Naive thymus-derived CD8-positive, alpha-beta T cell (primary cell): ENCODE results near the gene CIB1. TPM values are rescaled to one million over a fixed set of nuclear protein-coding genes. Genes with fewer than 3 reads are reported as not detected.

ENCODE experiments used
- ATAC-seq, 2 donors: fragments of 150-1000 bp; cut with Tn5 transposase in 1 of 2; sonication (Bioruptor Pico), chemical (Tn5 transposase) in 1 of 2; 1 replicate in 1 of 2; 2 replicates in 1 of 2; pipeline ENCODE4 v1.10.0; 2021; ENCODE audit warnings: mild to moderate bottlenecking in 2 of 2, moderate library complexity in 2 of 2
- POLR2A ChIA-PET: fragments of 350-600 bp; sonication (Branson Sonifier 250); formaldehyde crosslinking; loops from one replicate; lab custom pipeline; 2021; ENCODE audit warnings: antibody characterized with exemption; lab: Charles Lee
- DNase-seq, 10 donors: peaks; one replicate each; pipeline versions ENCODE4 v3.0.0 to v3.0.0-alpha.2; 2020 to 2022
- H3K27ac Mint-ChIP-seq, 10 donors: one replicate each; pipeline ENCODE4 v1.8.0; 2020 to 2022; ENCODE audit warnings: mild to moderate bottlenecking in 10 of 10, mixed read lengths in 10 of 10, moderate library complexity in 4 of 10, inconsistent platforms in 1 of 10
- H3K27me3 Mint-ChIP-seq, 5 donors: one replicate each; pipeline ENCODE4 v1.8.0; 2021 to 2022; ENCODE audit warnings: mixed read lengths in 5 of 5
- H3K36me3 Mint-ChIP-seq, 3 donors: one replicate each; pipeline ENCODE4 v1.8.0; 2020 to 2022; ENCODE audit warnings: mixed read lengths in 3 of 3, mild to moderate bottlenecking in 2 of 3, inconsistent platforms in 1 of 3
- H3K4me1 Mint-ChIP-seq, 4 donors: one replicate each; pipeline ENCODE4 v1.8.0; 2021 to 2022; ENCODE audit warnings: mixed read lengths in 4 of 4
- H3K4me3 Mint-ChIP-seq, 10 donors: one replicate each; pipeline ENCODE4 v1.8.0; 2020 to 2022; ENCODE audit warnings: mild to moderate bottlenecking in 10 of 10, mixed read lengths in 10 of 10, moderate library complexity in 6 of 10, inconsistent platforms in 1 of 10
- H3K9me3 Mint-ChIP-seq, 9 donors: one replicate each; pipeline ENCODE4 v1.8.0; 2020 to 2022; ENCODE audit warnings: mixed read lengths in 9 of 9, mild to moderate bottlenecking in 3 of 9, inconsistent platforms in 1 of 9, moderate library complexity in 1 of 9
- polyA plus RNA-seq, 3 donors: library from polyadenylated mRNA; unstranded; fragments of 300-500 nt; fragmentation: Illumina TruSeq; gene quantifications; one replicate each; pipeline ENCODE4 v1.2.3, GENCODE V29; 2021
- total RNA-seq, 8 experiments: library from RNA in 2 of 8; stranded (reverse) in 2 of 8; gene quantifications; one replicate each; pipeline ENCODE4 v1.2.3 and lab custom pipeline; 2021 to 2026

CIB1 gene
- total and polyA plus RNA-seq, 5 experiments from 2014 or later = 110 to 246 (median 232) TPM

DNA sequence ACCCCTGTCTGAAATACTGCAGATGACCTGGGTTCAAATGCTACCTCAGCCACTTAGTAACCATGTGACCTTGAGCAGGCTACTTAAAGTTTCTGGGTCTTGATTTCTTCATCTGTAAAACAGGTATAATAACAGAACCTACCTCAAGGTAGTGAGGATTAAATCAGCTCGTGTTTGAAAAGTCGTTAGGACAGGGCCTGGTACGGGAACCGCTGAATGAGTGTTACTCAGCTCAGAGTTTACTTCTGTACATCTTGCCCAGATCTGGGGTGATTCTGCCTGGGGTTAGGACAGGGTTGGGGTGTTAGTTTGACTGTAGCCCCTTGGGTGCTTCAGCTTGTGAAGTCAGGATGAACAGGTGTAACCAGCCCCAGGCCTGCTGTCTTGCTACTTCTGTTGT is 30.8 kb downstream of the CIB1 start:
- POLR2A ChIA-PET = interaction anchor here (0.9 to 5.5 kb wide), 3 partner anchors 11 to 29 kb away, joined by 3 to 84 read pairs (median 36); partner anchors contain the start of genes CIB1 and GDPGP1
- Mint-ChIP-seq H3K4me3 (peak overlapping the region; percentile 82 to 94 (median 89)), H3K4me1 (peaks cover 8 to 55% (median 25%) of the 10 kb centered on the region in 4 donors), H3K9me3 (no peaks in the 10 kb centered on the region), H3K36me3 (no peaks in the 10 kb centered on the region), H3K27ac (peak overlapping the region in 9 of 10 donors; percentile 35 to 92 (median 82)), H3K27me3 (no peaks in the 10 kb centered on the region)
- DNase-seq (no peak), ATAC-seq (no peak)

DNA sequence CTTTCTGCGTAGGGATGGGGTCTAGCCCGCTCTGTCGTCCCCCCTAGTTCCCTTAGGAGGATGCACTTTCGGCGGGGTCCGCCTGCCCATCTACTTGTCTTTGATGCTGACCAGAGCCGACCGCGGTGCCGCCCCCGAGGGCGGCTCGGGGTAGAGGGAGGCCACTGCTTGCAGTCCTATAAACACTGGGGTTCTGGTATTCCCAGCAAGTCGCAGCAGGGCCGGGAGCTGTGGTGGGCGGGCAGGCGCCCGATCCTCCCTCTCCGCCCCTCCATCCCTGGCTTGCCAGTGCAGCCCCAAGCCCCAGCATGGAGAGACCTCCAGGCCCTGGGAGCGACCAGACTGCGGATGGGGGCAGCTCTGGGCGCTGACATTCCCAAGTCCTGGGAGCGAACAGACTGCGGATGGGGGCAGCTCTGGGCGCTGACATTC is 31.8 kb downstream of the CIB1 start:
- H3K27ac Mint-ChIP-seq = peak overlapping the region in 8 of 10 donors; percentile 56 to 92 (median 74)
- no peak for DNase-seq

GRCh38 chr15:90201130-90201943 is 32.4 kb downstream of the CIB1 start, which contains the start of gene SEMA4B:
Gene SEMA4B (plus strand): TSS chr15:90201330. CDS start chr15:90201579, 249 bp downstream.
- Mint-ChIP-seq H3K27ac (peak within 1 kb of the TSS; percentile 84 to 92 (median 90)), H3K9me3 (no peaks in the 10 kb centered on the region), H3K4me3 (peak within 1 kb of the TSS; percentile 82 to 94 (median 88)), H3K4me1 (peaks cover 8 to 55% (median 22%) of the 10 kb centered on the region in 4 donors), H3K36me3 (no peaks in the 10 kb centered on the region), H3K27me3 (no peaks in the 10 kb centered on the region)
- peak; percentile 52 to 81 (median 71) for DNase-seq
- POLR2A ChIA-PET = interaction anchor here (0.5 to 5.5 kb wide), 14 partner anchors 9 to 355 kb away, joined by 3 to 84 read pairs (median 4); partner anchors contain the start of genes CIB1, GDPGP1, IDH2 and NGRN
- ATAC-seq = peak; percentile 90 to 93

More for the DNA sequence above, 31.8 kb downstream of the CIB1 start:
- ATAC-seq = no peak
- peak overlapping the region; percentile 81 to 94 (median 88) for H3K4me3 Mint-ChIP-seq
- POLR2A ChIA-PET = interaction anchor here (0.6 to 5.5 kb wide), 8 partner anchors 10 to 100 kb away, joined by 3 to 84 read pairs (median 10); partner anchors contain the start of genes CIB1, GDPGP1, IDH2 and NGRN
- H3K27me3 Mint-ChIP-seq = no peaks in the 10 kb centered on the region
- H3K36me3 Mint-ChIP-seq = no peaks in the 10 kb centered on the region
- H3K4me1 Mint-ChIP-seq = peaks cover 8 to 55% (median 22%) of the 10 kb centered on the region in 4 donors
- no peaks in the 10 kb centered on the region for H3K9me3 Mint-ChIP-seq

DNA sequence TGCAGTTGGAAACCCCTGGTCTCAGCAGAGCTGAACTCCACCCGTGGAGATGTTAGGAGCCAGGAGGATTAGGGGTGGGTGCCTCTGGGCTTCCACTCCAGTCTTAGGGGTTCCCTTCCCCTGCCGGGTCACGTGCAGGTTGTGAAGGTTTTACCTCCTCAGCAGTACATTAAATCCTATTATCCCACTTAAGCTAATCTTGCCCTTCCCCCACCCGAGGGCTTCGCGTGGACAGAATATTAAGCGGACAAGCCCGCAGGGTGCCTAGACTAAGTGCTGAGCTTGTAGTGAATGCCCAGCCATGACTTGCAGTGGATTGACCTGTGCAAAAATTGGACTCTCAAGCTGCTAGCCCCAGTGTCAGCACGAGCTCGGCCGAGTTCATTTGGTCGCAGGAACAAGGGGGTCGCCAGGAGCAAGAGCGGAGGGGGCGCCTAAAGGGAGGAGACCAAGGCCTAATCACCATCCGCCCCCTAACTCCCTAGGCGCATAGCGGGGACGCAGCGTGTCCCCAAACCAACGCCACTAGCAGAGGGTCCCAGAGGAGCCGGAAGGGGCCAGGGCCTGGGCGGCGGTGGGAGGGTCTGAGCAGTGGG is 33.1 kb downstream of the CIB1 start:
- Mint-ChIP-seq H3K4me3 (peak overlapping the region; percentile 81 to 91 (median 87)), H3K4me1 (peaks cover 8 to 53% (median 22%) of the 10 kb centered on the region in 4 donors), H3K27me3 (no peaks in the 10 kb centered on the region), H3K36me3 (no peaks in the 10 kb centered on the region), H3K9me3 (no peaks in the 10 kb centered on the region), H3K27ac (peak overlapping the region; percentile 34 to 92 (median 90))
- ATAC-seq (no peak), DNase-seq (peak in 1 of 10 donors; percentile 7)
- POLR2A ChIA-PET = interaction anchor here (0.5 to 5.5 kb wide), 16 partner anchors 9 to 355 kb away, joined by 3 to 84 read pairs (median 4); partner anchors contain the start of genes CIB1, GDPGP1, IDH2 and NGRN

DNA sequence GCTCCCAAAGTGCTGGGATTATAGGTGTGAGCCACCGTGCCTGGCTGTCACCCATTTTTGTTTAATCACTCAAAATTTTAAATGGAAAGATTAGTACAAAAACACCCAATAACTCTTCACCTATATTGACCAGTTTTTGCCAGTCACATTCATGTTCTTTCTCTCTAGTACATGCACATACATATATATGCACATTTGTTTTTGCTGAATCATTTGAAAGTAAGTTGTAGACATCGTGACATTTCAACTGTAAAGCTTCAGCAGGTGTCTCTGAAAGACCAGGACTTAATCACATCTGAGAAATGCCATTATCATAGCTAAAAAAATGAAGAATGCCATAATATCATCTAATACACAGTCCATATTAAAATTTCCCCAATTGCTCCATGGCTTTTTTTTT is 39.1 kb downstream of the CIB1 start:
- Mint-ChIP-seq H3K27ac (peak overlapping the region in 1 of 10 donors; percentile 36), H3K36me3 (no peaks in the 10 kb centered on the region), H3K4me3 (peak overlapping the region in 2 of 10 donors; percentile 20 to 39), H3K27me3 (no peaks in the 10 kb centered on the region), H3K4me1 (peaks cover 20 to 68% (median 33%) of the 10 kb centered on the region in 4 donors), H3K9me3 (no peaks in the 10 kb centered on the region)
- POLR2A ChIA-PET = interaction anchor here (0.7 kb wide), 1 partner anchor 569 kb away, joined by 3 read pairs; no protein-coding TSS in a partner anchor
- DNase-seq (no peak), ATAC-seq (no peak)

DNA sequence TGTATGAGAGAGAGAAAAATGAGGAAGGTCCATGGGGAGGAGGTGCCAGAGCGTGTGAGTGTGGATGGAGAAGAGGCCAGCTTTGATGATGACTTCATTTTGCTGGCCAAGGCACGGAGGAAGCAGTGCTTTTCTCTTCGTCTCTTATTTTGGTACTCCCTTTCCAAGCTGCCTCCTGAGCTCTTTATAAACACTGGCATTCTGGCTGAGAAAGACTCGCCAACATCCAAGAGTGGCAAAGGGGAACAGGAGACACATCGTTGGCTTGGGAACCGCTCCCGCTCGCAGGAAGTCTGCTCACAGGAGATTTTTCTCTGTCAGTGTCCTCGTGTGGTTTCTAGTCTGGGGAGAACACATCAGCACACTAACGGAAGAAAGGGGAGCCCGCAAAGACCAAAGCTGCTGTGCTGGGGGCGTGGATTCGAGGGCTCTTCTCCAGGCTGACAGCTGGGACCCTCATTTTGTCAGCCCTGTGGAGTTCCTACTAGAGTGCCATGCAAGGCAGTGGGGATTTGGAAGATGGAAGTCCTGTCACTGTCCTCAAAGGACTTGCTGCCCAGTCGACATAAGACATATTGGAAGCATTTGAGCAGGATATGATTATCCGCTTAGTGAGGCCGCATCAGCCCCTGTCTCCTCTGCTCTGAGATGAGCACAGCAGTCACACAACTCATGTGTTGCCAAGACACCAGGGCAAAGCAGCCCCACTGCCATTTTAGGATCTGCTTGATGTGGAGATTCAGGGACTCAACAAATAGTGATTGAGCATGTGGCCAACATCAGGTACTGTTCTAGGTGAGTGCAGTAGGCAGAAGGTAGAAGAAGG is 40.6 kb downstream of the CIB1 start:
- no peaks in the 10 kb centered on the region for H3K27me3 Mint-ChIP-seq
- H3K9me3 Mint-ChIP-seq = no peaks in the 10 kb centered on the region
- peak overlapping the region; percentile 69 to 93 (median 82) for H3K27ac Mint-ChIP-seq
- no peaks in the 10 kb centered on the region for H3K36me3 Mint-ChIP-seq
- POLR2A ChIA-PET = interaction anchor here (0.9 to 3.7 kb wide), 6 partner anchors 8 to 73 kb away, joined by 3 to 36 read pairs (median 9); partner anchors contain the start of genes CIB1, GDPGP1, NGRN and SEMA4B
- peaks cover 19 to 65% (median 31%) of the 10 kb centered on the region in 4 donors for H3K4me1 Mint-ChIP-seq
- ATAC-seq (peak; percentile 60 to 64), DNase-seq (peak in 5 of 10 donors; percentile 25 to 54 (median 34))
- peak overlapping the region; percentile 44 to 81 (median 72) for H3K4me3 Mint-ChIP-seq

DNA sequence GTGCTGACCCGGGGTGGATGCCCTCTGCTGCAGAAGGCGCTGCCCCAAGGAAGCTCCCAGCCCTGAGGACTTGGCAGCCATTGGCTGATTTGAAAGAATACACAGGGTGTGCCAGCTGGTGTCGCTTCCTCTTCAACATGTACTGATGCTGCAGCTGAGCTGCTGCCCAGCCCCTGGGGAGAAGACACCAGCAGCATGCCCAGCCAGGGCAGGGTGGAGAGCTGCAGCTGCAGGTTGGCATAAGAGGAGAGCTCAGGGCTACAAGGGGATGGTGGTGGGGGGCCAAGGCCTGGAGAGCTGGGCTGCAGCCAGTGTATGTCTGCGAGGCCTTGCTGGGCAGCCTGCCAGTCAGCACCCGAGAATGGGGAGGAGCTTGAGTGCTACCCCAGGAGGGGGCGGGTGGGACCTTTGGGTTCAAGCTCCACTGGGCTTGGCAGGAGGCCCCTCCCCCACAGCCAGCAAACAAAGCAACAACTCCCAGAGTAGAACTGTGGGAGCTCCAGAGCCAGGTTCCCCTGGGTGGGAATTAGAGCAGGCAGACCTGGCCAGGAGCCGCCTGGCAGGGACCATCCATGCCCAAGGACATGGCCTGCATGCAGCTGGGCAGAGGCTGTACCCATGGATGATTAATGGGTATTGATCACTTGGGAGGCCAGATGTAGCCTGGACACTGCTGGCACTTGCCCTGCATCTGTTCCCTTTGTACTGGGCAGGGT is 41.8 kb downstream of the CIB1 start:
- no peaks in the 10 kb centered on the region for H3K27me3 Mint-ChIP-seq
- peak in 8 of 10 donors; percentile 22 to 76 (median 34) for DNase-seq
- no peaks in the 10 kb centered on the region for H3K36me3 Mint-ChIP-seq
- POLR2A ChIA-PET = interaction anchor here (0.7 to 3.7 kb wide), 12 partner anchors 10 to 841 kb away, joined by 3 to 36 read pairs (median 4); partner anchors contain the start of genes CIB1, GDPGP1, IDH2 and NGRN
- no peaks in the 10 kb centered on the region for H3K9me3 Mint-ChIP-seq
- peaks cover 21 to 72% (median 33%) of the 10 kb centered on the region in 4 donors for H3K4me1 Mint-ChIP-seq
- H3K4me3 Mint-ChIP-seq = peak overlapping the region; percentile 60 to 86 (median 80)
- H3K27ac Mint-ChIP-seq = peak overlapping the region in 9 of 10 donors; percentile 29 to 89 (median 83)
- ATAC-seq = peak; percentile 84

DNA sequence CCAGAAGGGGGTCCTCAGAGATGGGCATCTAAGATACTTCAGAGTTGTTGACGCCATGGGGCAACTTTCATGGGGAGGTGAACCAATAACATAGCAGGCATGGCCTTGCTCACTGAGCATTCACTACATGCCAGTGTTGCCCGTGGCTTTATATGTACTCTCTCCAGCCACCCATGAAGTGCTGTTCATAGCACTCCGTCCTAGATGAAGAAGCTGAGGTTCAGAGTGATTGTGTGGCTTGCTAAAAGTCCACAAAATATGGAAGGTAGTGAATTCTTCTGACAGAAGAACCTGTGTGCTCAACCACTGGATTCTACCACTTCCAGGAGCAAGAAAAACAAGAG is 42.4 kb downstream of the CIB1 start:
- Mint-ChIP-seq H3K4me1 (peaks cover 21 to 73% (median 33%) of the 10 kb centered on the region in 4 donors), H3K27ac (peak overlapping the region in 8 of 10 donors; percentile 29 to 89 (median 83)), H3K36me3 (no peaks in the 10 kb centered on the region), H3K27me3 (no peaks in the 10 kb centered on the region), H3K9me3 (no peaks in the 10 kb centered on the region), H3K4me3 (peak overlapping the region; percentile 14 to 86 (median 76))
- DNase-seq (no peak), ATAC-seq (no peak)
- POLR2A ChIA-PET = interaction anchor here (0.7 to 3.7 kb wide), 6 partner anchors 10 to 842 kb away, joined by 3 to 36 read pairs (median 11); partner anchors contain the start of genes CIB1, GDPGP1, NGRN and SEMA4B

DNA sequence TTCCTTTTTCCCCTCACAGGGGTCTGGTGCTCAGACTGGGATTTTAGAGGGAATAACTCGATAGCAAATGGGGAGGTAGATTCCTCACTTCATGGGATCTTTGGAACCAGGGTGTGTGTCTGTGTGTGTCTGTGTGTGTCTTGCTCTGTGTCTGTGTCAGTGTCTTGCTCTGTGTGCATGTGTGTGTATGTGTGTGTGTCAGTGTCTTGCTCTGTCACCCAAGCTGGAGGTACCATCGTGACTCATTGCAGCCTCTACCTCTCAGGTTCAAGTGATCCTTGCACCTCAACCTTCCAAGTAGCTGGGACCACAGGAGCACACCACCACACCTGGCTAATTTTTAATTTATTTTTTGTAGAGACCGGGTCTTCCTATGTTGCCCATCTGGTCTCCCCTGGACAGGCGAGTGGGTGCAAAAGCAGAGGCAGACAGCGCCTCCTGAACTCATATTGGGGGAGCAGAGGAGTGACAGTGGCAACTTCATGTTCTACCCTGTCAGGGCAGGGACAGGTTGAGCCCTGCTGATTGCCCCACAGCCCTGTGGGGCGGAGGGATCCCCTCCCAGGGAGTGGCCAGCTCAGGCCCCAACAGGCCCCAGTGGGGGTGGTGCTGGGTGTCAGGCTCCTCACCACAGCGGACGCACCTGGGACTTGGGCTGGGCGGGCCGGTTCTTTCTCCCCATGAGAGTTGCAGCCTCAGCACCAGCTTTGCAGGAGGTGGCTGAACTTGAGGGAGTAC is 43.0 kb downstream of the CIB1 start:
- Mint-ChIP-seq H3K4me1 (peaks cover 21 to 71% (median 33%) of the 10 kb centered on the region in 4 donors), H3K36me3 (no peaks in the 10 kb centered on the region), H3K9me3 (no peaks in the 10 kb centered on the region), H3K4me3 (peak overlapping the region in 2 of 10 donors; percentile 7 to 81), H3K27ac (peak overlapping the region in 4 of 10 donors; percentile 31 to 93 (median 76)), H3K27me3 (no peaks in the 10 kb centered on the region)
- ATAC-seq = no peak
- POLR2A ChIA-PET = interaction anchor here (0.5 to 3.7 kb wide), 5 partner anchors 11 to 75 kb away, joined by 3 to 36 read pairs (median 3); partner anchors contain the start of genes CIB1, GDPGP1, NGRN and SEMA4B
- peak in 1 of 10 donors; percentile 61 for DNase-seq

GRCh38 chr15:90189781-90190467 is 43.8 kb downstream of the CIB1 start:
- peak overlapping the region in 7 of 10 donors; percentile 15 to 93 (median 60) for H3K27ac Mint-ChIP-seq
- ATAC-seq (no peak), DNase-seq (peak in 1 of 10 donors; percentile 35)
- peaks cover 26 to 69% (median 39%) of the 10 kb centered on the region in 4 donors for H3K4me1 Mint-ChIP-seq
- POLR2A ChIA-PET = interaction anchor here (0.7 to 0.9 kb wide), 2 partner anchors 12 to 26 kb away, joined by 3 to 4 read pairs; no protein-coding TSS in a partner anchor
- no peaks in the 10 kb centered on the region for H3K9me3 Mint-ChIP-seq
- H3K36me3 Mint-ChIP-seq = no peaks in the 10 kb centered on the region
- H3K27me3 Mint-ChIP-seq = no peaks in the 10 kb centered on the region
- peak overlapping the region in 1 of 10 donors; percentile 33 for H3K4me3 Mint-ChIP-seq
